ENCODE data around the gene RUFY4.

- TF ChIP-seq CTCF (IDR thresholded peaks at IDR 0.05; ENCODE audit: borderline replicate concordance, extremely low read depth, low read length, poor library complexity, severe bottlenecking): no peak
- TF ChIP-seq EZH2 (IDR thresholded peaks at IDR 0.05; ENCODE audit: borderline replicate concordance, low read depth, low read length, severe bottlenecking): no peak
These were observed 59.9 kb downstream of the RUFY4 start for GRCh38 chr2:218128781-218129457.

Measured in DND-41 (cell line).